ENCODE data around the gene NLRP9. TPM values are rescaled to one million over a fixed set of nuclear protein-coding genes. Genes with fewer than 3 reads are reported as not detected.

NLRP9 gene
- total and polyA plus RNA-seq, 2 of the 13 experiments (the other 11 are each of a cell fraction or from before 2014, with no cell fraction given) = not detected

GRCh38 chr19:55674841-55675660 is 63.2 kb downstream of the NLRP9 start, which contains the start of gene EPN1 (continued):
- TF ChIP-seq YY1 (IDR thresholded peaks at IDR 0.05; ENCODE audit: insufficient read depth, insufficient replicate concordance, low read depth, low read length) (peak; percentile 62), ZFX (CRISPR knock-in tag; IDR thresholded peaks at IDR 0.05; ENCODE audit: low read depth) (peak; percentile 74; the same call in 1 of the 2 replicates), CHD2 (IDR thresholded peaks at IDR 0.05; ENCODE audit: low read depth, low read length) (peak; percentile 53; the same call in 1 of the 2 replicates), ZKSCAN5 (CRISPR knock-in tag; IDR thresholded peaks at IDR 0.05) (no peak), ARNT2 (CRISPR knock-in tag; IDR thresholded peaks at IDR 0.05; ENCODE audit: low read depth) (0 out of 2 replicates have a peak, but pooled peaks have one; percentile 35), ASH2L (IDR thresholded peaks at IDR 0.05; ENCODE audit: insufficient read length, low read depth, low read length) (peak; percentile 74), RBM39 (IDR thresholded peaks at IDR 0.05; ENCODE audit: low read depth, low read length, poor library complexity, severe bottlenecking) (peak; percentile 68), SPEN (CRISPR knock-in tag; IDR thresholded peaks at IDR 0.05; ENCODE audit: low read depth) (peak; percentile 86), HOXD1 (CRISPR knock-in tag; IDR thresholded peaks at IDR 0.05) (0 out of 2 replicates have a peak, but pooled peaks have one; percentile 69), ZNF558 (CRISPR knock-in tag; IDR thresholded peaks at IDR 0.05; ENCODE audit: borderline replicate concordance) (peak; percentile 38; the same call in 1 of the 2 replicates), SP2 (CRISPR knock-in tag; IDR thresholded peaks at IDR 0.05) (peak; percentile 81), RBM22 (optimal IDR thresholded peaks at IDR 0.05; ENCODE audit: low read length) (peak; percentile 99), ELF3 (CRISPR knock-in tag; IDR thresholded peaks at IDR 0.05) (peak; percentile 92), PAWR (CRISPR knock-in tag; IDR thresholded peaks at IDR 0.05; ENCODE audit: borderline replicate concordance) (no peak), REL (CRISPR knock-in tag; conservative IDR thresholded peaks at IDR 0.05) (0 out of 2 replicates have a peak, but pooled peaks have one; percentile 44), HIVEP1 (CRISPR knock-in tag; IDR thresholded peaks at IDR 0.05) (no peak), NFKB2 (CRISPR knock-in tag; IDR thresholded peaks at IDR 0.05; ENCODE audit: borderline replicate concordance) (peak; percentile 74; the same call in 1 of the 2 replicates), NFYC (CRISPR knock-in tag; IDR thresholded peaks at IDR 0.05) (no peak), ZNF431 (CRISPR knock-in tag; IDR thresholded peaks at IDR 0.05; ENCODE audit: borderline replicate concordance, low read depth) (0 out of 2 replicates have a peak, but pooled peaks have one; percentile 78), HINFP (CRISPR knock-in tag; IDR thresholded peaks at IDR 0.05; ENCODE audit: low read depth) (0 out of 2 replicates have a peak, but pooled peaks have one; percentile 38), SMAD3 (CRISPR knock-in tag; IDR thresholded peaks at IDR 0.05) (0 out of 2 replicates have a peak, but pooled peaks have one; percentile 21), ZNF883 (CRISPR knock-in tag; IDR thresholded peaks at IDR 0.05; ENCODE audit: not compliant biosample characterization) (peak; percentile 73), ZNF350 (CRISPR knock-in tag; IDR thresholded peaks at IDR 0.05; ENCODE audit: borderline replicate concordance, low read depth) (peak; percentile 73; the same call in 1 of the 2 replicates), ZNF331 (CRISPR knock-in tag; IDR thresholded peaks at IDR 0.05) (peak; percentile 63), ZNF44 (CRISPR knock-in tag; IDR thresholded peaks at IDR 0.05) (no peak), IRF9 (CRISPR knock-in tag; IDR thresholded peaks at IDR 0.05; ENCODE audit: borderline replicate concordance) (0 out of 2 replicates have a peak, but pooled peaks have one; percentile 39), ZNF83 (CRISPR knock-in tag; IDR thresholded peaks at IDR 0.05; ENCODE audit: borderline replicate concordance) (no peak)
